Neural cell (in vitro differentiated cells): ENCODE data around the gene TEAD4. TPM values are rescaled to one million over a fixed set of nuclear protein-coding genes. Genes with fewer than 3 reads are reported as not detected.

Experiments
- H2AFZ ChIP-seq: fragments of 200-600, 300-800 bp; sonication (generic), shearing (Covaris generic); 2 replicates; pipeline ENCODE4 v1.6.0; 2014; ENCODE audit warnings: low read depth, mild to moderate bottlenecking, antibody characterized with exemption, low read length, moderate library complexity
- H3F3A ChIP-seq: fragments of 200-600 bp; shearing (Covaris generic); 2 replicates; pipeline ENCODE4 v1.6.1; 2016; ENCODE audit warnings: mild to moderate bottlenecking, moderate library complexity, mixed read lengths, antibody characterized with exemption, low read length; ENCODE audit not compliant: insufficient read depth, poor library complexity, severe bottlenecking
- H3K27ac ChIP-seq: fragments of 200-600, 300-800 bp; sonication (generic), shearing (Covaris generic); 2 replicates; pipeline ENCODE4 v1.5.1; 2014; ENCODE audit warnings: mild to moderate bottlenecking, low read length, moderate library complexity
- H3K27me3 ChIP-seq: fragments of 300-800, 200-600 bp; sonication (generic), shearing (Covaris generic); 2 replicates; pipeline ENCODE4 v1.6.0; 2014; ENCODE audit warnings: mild to moderate bottlenecking, low read depth, low read length, moderate library complexity; ENCODE audit not compliant: insufficient read depth
- H3K36me3 ChIP-seq: fragments of 300-800, 200-600 bp; sonication (generic), shearing (Covaris generic); 2 replicates; pipeline ENCODE4 v1.5.1; 2014; ENCODE audit warnings: mild to moderate bottlenecking, antibody characterized with exemption, low read length, moderate library complexity; ENCODE audit not compliant: insufficient read depth
- H3K4me2 ChIP-seq: fragments of 300-800, 200-600 bp; sonication (generic), shearing (Covaris generic); 2 replicates; pipeline ENCODE4 v1.6.0; 2014; ENCODE audit warnings: mild to moderate bottlenecking, low read length
- H3K4me3 ChIP-seq: fragments of 300-800, 200-600 bp; sonication (generic), shearing (Covaris generic); 2 replicates; pipeline ENCODE4 v1.5.1; 2014; ENCODE audit warnings: mild to moderate bottlenecking, low read length, moderate library complexity
- H3K79me2 ChIP-seq: fragments of 200-600 bp; shearing (Covaris generic); replicated peaks from 2 replicates; pipeline ENCODE4 v1.6.0; 2014; ENCODE audit warnings: mild to moderate bottlenecking, low read length, moderate library complexity; ENCODE audit not compliant: insufficient read depth
- H3K9ac ChIP-seq: fragments of 300-800, 200-600 bp; sonication (generic), shearing (Covaris generic); 2 replicates; pipeline ENCODE4 v1.6.1; 2016; ENCODE audit warnings: mild to moderate bottlenecking, low read length, mixed read lengths
- H3K9me2 ChIP-seq: fragments of 200-600 bp; shearing (Covaris generic); 2 replicates; pipeline ENCODE4 v1.6.1; 2016; ENCODE audit warnings: mild to moderate bottlenecking, low read length, mixed read lengths; ENCODE audit not compliant: insufficient read depth
- H3K9me3 ChIP-seq: fragments of 200-600, 300-800 bp; sonication (generic), shearing (Covaris generic); 2 replicates; pipeline ENCODE4 v1.6.1; 2016; ENCODE audit warnings: mild to moderate bottlenecking, mixed run types, low read length, moderate library complexity, mixed read lengths
- H4K20me1 ChIP-seq: fragments of 200-600 bp; shearing (Covaris generic); 2 replicates; pipeline ENCODE4 v1.6.1; 2016; ENCODE audit warnings: mild to moderate bottlenecking, mixed run types; ENCODE audit not compliant: insufficient read depth
- EP300 ChIP-seq: fragments of 450-650 bp; conservative IDR thresholded peaks from 2 replicates; pipeline ENCODE4 v1.6.1; 2014; ENCODE audit warnings: antibody characterized with exemption, mild to moderate bottlenecking, moderate library complexity; ENCODE audit not compliant: poor library complexity, severe bottlenecking
- EZH2 ChIP-seq: fragments of 200-600, 300-800 bp; shearing (Covaris generic), sonication (generic); IDR thresholded peaks from 2 replicates; pipeline ENCODE4 v1.6.1; 2014; ENCODE audit warnings: antibody characterized with exemption, low read length, borderline replicate concordance, mild to moderate bottlenecking; ENCODE audit not compliant: insufficient read depth, poor library complexity, severe bottlenecking
- MXI1 ChIP-seq: fragments of 450-650 bp; conservative IDR thresholded peaks from 2 replicates; pipeline ENCODE4 v1.6.1; 2014; ENCODE audit warnings: antibody characterized with exemption, mild to moderate bottlenecking; ENCODE audit not compliant: poor library complexity, severe bottlenecking
- POLR2AphosphoS5 ChIP-seq: IDR thresholded peaks from 2 replicates; pipeline ENCODE4 v1.6.1; 2012
- RAD21 ChIP-seq: fragments of 450-650 bp; conservative IDR thresholded peaks from 2 replicates; pipeline ENCODE4 v1.6.1; 2014; ENCODE audit warnings: antibody characterized with exemption, mild to moderate bottlenecking, moderate library complexity
- REST ChIP-seq: IDR thresholded peaks from 2 replicates; pipeline ENCODE4 v1.6.1; 2012; ENCODE audit warnings: borderline replicate concordance
- SMC3 ChIP-seq: fragments of 450-650 bp; conservative IDR thresholded peaks from 2 replicates; pipeline ENCODE4 v1.6.1; 2014; ENCODE audit warnings: antibody characterized with exemption, mild to moderate bottlenecking, moderate library complexity; ENCODE audit not compliant: poor library complexity
- TAF1 ChIP-seq: IDR thresholded peaks from 2 replicates; pipeline ENCODE4 v1.6.1; 2012; ENCODE audit warnings: low read depth
- polyA plus RNA-seq: library from polyadenylated mRNA; depleted of rRNA; stranded (reverse); fragments of >200 nt; gene quantifications from 2 replicates; pipeline ENCODE4 v1.2.3, GENCODE V29; 2014
- TF ChIP-seq, protein P1 (sequence below): fragments of 450-650 bp; IDR thresholded peaks from 2 replicates; pipeline ENCODE4 v1.5.1; 2014; ENCODE audit warnings: antibody characterized with exemption, mild to moderate bottlenecking, moderate library complexity; ENCODE audit not compliant: poor library complexity, severe bottlenecking

The TEAD4 gene
- polyA plus RNA-seq, 1 donor from 2014 or later: 1.6 TPM

- Histone ChIP-seq H3K4me2 (no peak overlapping the region), H3K36me3 (no peaks in the 10 kb centered on the region), H3F3A (no peaks in the 10 kb centered on the region), H3K4me3 (no peak overlapping the region), H3K79me2 (no peaks in the 10 kb centered on the region), H4K20me1 (no peaks in the 10 kb centered on the region), H3K9me3 (no peaks in the 10 kb centered on the region), H2AFZ (no peak overlapping the region), H3K27ac (no peak overlapping the region), H3K9me2 (no peaks in the 10 kb centered on the region), H3K27me3 (no peaks in the 10 kb centered on the region), H3K9ac (no peak overlapping the region)
- TF ChIP-seq, protein P1, sequence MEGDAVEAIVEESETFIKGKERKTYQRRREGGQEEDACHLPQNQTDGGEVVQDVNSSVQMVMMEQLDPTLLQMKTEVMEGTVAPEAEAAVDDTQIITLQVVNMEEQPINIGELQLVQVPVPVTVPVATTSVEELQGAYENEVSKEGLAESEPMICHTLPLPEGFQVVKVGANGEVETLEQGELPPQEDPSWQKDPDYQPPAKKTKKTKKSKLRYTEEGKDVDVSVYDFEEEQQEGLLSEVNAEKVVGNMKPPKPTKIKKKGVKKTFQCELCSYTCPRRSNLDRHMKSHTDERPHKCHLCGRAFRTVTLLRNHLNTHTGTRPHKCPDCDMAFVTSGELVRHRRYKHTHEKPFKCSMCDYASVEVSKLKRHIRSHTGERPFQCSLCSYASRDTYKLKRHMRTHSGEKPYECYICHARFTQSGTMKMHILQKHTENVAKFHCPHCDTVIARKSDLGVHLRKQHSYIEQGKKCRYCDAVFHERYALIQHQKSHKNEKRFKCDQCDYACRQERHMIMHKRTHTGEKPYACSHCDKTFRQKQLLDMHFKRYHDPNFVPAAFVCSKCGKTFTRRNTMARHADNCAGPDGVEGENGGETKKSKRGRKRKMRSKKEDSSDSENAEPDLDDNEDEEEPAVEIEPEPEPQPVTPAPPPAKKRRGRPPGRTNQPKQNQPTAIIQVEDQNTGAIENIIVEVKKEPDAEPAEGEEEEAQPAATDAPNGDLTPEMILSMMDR: no peak
- TF ChIP-seq EP300 (no peak), POLR2AphosphoS5 (no peak), EZH2 (no peak), RAD21 (no peak), SMC3 (no peak), TAF1 (no peak), REST (no peak), MXI1 (no peak)
These were observed 124.7 kb downstream of the TEAD4 start for GRCh38 chr12:3083921-3084347.

- Histone ChIP-seq H3K27ac (no peak overlapping the region), H3K4me2 (no peak overlapping the region), H2AFZ (no peak overlapping the region), H3K9ac (no peak overlapping the region), H3K79me2 (no peaks in the 10 kb centered on the region), H3K27me3 (no peaks in the 10 kb centered on the region), H3K9me2 (no peaks in the 10 kb centered on the region), H3K36me3 (no peaks in the 10 kb centered on the region), H4K20me1 (no peaks in the 10 kb centered on the region), H3K4me3 (no peak overlapping the region), H3K9me3 (no peaks in the 10 kb centered on the region), H3F3A (no peaks in the 10 kb centered on the region)
- TF ChIP-seq EZH2 (no peak), POLR2AphosphoS5 (no peak), TAF1 (no peak), EP300 (no peak), MXI1 (no peak), REST (no peak), RAD21 (no peak), SMC3 (no peak)
- TF ChIP-seq, protein P1: no peak
These were observed 125.5 kb downstream of the TEAD4 start for GRCh38 chr12:3084742-3085141.
